RKO (cell line): Measurements from ENCODE around the gene TMED4.
A peak's percentile ranks its signal among the peaks of the same experiment; 100 is the strongest.
"Not testable (repeated sequence)": the region's sequence is repeated elsewhere in the genome, so short reads cannot be mapped to it uniquely, and the experiment has no call there.

Experiments
- DNase-seq: peaks from one replicate; pipeline ENCODE4 v3.0.0-alpha.2; 2016; ENCODE audit warnings: low spot score

TMED4 gene

DNA sequence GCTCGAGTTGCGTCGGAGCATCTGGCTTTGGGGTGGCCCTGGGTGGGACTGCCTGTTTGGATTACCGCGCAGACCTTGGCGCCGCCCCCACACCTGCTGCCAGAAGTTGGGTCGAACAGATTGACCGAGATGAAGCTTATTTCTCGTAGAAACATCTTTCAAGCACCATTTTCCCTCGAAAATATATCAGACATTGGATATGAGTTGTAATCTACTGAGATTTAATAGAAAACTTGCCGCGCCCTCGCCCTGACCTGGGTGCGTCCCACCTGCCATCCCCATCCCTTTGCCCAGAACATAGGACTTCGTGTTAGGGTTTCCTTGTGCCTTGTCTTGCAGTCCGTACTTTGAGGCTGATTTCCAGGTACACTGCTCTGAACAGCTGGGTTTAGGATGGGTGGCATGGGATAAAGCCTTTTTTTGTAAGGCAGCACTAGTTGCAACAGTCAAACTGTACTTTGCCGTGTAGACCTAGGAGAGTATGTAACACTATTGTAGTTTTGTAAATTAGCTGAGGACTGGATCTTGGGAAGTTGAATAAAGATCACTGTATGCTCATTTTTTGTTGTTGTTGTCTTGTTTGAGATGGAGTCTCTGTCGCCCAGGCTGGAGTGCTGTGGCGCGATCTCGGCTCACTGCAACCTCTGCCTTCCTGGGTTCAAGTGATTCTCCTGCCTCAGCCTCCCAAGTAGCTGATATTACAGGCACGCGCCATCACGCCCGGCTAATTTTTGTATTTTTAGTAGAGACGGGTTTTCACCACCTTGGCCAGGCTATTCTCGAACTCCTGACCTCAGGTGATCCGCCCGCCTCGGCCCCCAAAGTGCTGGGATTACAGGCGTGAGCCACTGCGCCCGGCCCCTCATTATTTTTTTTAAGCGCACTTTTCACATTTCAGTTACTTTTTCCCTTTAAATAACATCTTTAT lies 25.4 kb upstream of the TMED4 start:
- peak; percentile 29 for DNase-seq

DNA sequence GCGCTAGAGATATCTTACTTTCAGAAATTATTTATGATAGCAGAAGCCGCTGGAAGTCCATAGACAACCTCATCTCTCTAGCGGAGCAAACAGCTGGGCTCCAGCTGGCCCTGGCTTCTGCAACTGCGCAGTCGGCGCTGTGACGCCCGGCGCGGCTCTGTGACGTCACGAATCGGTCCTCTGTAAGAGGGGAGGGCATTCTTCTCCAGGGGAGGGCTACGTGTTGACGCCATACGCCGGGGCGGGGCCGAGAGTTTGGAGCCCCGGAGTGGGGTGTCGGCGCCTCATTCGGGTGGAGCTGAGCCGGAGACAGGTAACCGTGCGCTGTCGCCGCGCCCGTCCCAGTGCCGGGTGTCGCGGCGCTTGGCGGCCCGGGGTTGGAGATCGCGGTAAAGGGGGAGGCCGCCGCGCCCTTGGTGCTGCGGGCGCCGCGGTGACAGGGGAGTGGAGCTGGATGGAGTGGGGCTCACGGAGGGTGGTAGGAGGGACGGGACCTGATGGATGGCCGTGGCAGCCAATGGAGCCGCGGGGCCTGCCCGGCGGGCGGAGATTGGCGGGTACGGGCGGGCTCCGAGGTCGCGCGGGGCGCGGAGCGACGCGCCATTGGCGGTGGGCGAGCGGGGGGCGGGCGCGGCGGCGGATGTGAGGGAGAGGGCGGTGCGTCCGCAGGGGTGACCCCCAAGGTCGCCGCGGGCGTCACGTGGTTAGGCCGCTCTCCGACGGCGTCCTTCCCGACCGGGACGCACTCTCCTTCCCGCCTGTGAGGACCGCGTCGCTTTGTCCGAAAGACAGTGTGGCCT lies 24.5 kb upstream of the TMED4 start, which contains the start of gene OGDH:
TSS of gene OGDH (plus strand) at position 287 of the 800 bp plus-strand sequence. CDS start 17,717 bp downstream, outside the sequence.
- DNase-seq: peak; percentile 98

DNA sequence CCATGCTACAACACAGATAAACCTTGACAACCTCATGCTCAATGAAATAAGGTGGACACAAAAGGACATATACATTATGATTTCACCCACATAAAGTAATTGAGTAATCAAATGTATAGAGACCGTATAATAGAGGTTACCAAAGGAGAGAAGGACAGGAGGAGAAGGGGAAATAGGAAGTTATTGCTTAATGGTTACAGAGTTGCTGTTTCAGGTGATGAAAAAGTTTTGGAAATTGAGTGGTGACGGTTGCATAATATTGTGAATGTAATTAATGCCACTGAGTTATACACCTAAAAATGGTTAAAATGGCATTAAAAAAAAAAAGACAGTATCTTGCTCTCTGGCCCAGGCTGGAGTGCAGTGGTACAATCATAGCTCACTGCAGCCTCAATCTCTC lies 22.9 kb upstream of the TMED4 start:
- DNase-seq: no peak

- no peak for DNase-seq
Measured at GRCh38 chr7:44603193-44603592, 21.2 kb upstream of the TMED4 start.

- no peak for DNase-seq
Measured at GRCh38 chr7:44602576-44602910, 20.5 kb upstream of the TMED4 start.

DNA sequence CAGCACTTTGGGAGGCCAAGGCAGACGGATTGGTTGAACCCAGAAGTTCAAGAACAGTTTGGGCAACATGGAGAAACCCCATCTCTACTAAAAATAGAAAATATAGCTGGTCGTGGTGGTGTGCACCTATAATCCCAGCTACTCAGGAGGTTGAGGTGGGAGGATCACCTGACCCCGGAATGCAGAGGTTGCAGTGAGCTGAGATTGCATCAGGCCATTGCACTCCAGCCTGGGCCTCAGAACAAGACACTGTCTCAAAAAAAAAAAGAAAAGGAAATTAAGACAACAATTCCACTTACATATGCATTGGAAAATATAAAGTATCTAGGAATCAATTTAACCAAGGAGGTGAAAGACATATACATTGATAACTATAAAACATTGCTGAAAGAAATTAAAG lies 17.2 kb upstream of the TMED4 start:
- no peak for DNase-seq

GRCh38 chr7:44597181-44597580 lies 15.2 kb upstream of the TMED4 start:
- not testable (repeated sequence) for DNase-seq

DNA sequence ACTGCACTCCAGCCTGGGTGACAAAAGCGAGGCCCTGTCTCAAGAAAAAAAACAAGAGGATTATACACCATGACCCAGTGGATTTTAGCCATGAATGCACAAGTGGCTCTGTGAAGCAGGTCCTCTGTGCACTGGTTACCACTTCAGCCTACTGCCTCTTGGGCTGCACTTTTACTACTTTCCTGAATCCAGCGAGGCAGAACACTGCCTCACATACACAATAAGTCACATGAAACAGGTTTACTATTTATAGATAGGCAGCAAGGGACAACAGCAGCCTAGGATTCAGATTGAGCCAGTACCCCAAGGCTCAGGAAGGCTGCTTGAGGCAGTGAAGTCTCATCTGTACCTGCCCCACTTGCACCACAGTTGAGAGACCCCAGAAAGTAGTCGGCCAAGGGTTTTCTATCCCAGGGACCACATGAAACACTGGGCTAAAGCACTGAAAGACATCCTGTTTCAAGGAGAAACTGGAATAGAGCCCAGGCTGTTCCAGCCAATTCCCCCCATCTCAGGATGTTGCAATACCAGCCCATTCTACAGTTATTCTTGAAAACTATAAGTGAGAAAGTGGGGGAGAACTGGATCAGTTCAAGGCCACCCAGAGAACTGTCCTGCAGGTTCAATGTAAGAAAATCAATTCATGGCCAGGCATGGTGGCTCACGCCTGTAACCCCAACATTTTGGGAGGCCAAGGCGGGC lies 14.1 kb upstream of the TMED4 start:
- no peak for DNase-seq

- DNase-seq: no peak
Measured at GRCh38 chr7:44590910-44591309, 8.9 kb upstream of the TMED4 start.

DNA sequence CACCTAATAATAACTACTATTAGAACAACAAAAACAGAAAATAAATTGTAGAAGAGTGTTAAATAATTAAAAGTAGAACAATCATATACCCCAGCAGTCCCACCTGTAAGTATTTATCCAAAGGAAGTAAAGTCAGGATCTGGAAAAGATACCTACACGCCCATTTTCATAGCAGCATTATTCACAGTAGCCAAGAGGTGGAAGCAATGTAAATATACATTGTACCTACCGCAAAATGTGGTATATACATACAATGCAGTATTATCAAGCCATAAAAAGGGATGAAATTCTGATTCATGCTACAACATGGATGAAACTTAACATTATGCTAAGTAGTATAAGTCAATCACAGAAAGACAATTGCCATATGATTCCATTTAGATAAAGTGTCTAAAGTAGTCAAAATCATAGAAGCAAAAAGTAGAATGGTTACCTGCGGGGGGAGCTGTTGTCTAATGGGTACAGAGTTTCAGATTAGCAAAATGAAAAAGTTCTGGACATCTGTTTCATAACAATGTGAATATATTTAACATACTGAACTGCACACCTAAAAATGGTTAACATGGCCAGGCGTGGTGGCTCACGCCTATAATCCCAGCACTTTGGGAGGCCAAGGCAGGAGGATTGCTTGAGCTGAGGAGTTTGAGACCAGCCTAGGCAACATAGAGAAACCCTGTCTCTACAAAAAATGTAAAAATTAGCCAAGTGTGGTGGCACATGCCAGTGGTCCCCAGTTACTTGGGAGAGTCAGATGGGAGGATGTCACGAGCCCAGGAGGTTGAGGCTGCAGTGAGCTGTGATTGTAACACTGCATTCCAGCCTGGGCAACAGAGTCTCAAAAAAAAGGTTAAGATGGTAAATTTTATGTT lies 6.0 kb upstream of the TMED4 start:
- DNase-seq: peak; percentile 71

GRCh38 chr7:44583146-44583865 lies 1.3 kb upstream of the TMED4 start:
- DNase-seq: no peak

GRCh38 chr7:44580945-44581878 lies 819 bp downstream of the TMED4 start:
- peak; percentile 53 for DNase-seq

DNA sequence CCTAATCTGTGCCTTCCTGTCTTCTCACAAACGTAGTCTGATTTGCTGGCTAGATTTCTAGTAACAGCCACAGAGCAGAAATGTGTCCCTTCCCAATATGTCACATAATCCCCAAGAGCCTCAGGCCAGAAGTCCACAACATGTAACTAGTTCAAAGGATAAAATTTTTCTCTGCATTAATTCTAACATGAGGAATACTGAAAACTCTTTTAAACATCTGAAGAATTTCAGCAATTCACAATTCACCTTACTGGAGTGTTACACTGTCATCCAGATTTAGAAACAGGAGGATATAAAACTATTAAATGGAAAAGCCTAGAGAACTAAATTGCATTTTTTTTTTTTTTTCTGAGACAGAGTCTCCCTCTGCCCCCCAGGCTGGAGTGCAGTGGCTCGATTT lies 5.8 kb downstream of the TMED4 start:
- no peak for DNase-seq

GRCh38 chr7:44575054-44575453 lies 7.0 kb downstream of the TMED4 start:
- no peak for DNase-seq

GRCh38 chr7:44574287-44574872 lies 7.7 kb downstream of the TMED4 start:
- no peak for DNase-seq

GRCh38 chr7:44573464-44574286 lies 8.4 kb downstream of the TMED4 start, which contains the start of gene DDX56:
DDX56 (minus strand) TSS chr7:44573908; CDS start chr7:44573895, 13 bp downstream.
- DNase-seq: peak; percentile 97

DNA sequence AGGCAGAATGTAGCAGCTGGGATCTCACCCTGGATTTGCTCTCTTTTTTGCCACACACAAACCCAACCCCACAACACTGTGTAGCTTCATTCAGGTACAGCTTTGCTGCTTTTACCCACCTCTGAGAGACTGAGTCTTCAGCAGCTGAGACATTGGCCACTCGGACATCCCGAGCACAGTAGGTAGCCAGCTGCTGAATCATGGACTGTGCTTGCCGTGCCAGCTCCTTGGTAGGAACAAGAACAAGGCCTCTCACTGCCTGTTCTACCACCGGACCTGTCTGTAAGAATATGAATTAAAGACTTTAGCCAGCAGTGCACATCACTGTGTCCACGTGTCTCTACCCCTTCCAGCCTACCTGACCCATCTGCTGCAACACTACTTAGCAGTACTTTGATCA lies 9.3 kb downstream of the TMED4 start:
- peak; percentile 64 for DNase-seq

DNA sequence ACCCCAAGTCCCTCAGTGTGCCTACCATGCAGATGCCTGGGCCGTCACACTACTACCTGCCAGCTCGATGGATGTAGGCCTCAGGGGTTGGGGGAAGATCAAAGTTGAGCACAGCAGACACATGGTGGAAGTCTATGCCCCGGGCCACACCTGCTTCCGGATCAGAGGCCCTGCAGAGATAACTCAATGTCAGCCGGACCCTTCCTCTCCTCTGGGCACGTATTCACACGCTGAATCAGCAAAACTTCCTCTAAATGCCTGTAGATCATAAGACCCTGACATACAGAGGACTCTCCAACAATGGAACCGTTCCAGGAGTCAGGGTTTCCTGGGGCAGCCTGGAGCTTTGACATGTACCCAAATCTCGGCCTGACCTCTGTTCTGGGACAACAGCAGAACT lies 12.1 kb downstream of the TMED4 start:
- no peak for DNase-seq
